GM12872 (cell line): ENCODE data around the gene DDIT3.

Experiments used
- CTCF ChIP-seq: IDR thresholded peaks from 3 replicates; pipeline ENCODE4 v1.5.1; 2011; ENCODE audit warnings: low read depth, mild to moderate bottlenecking, low read length, moderate library complexity; ENCODE audit not compliant: insufficient read depth

Gene DDIT3

GRCh38 chr12:57554897-57555296 lies 34.6 kb upstream of the DDIT3 start:
- TF ChIP-seq CTCF: no peak

GRCh38 chr12:57554453-57554852 lies 34.1 kb upstream of the DDIT3 start:
- no peak for TF ChIP-seq CTCF

GRCh38 chr12:57553343-57554202 lies 33.3 kb upstream of the DDIT3 start:
- TF ChIP-seq CTCF: no peak

GRCh38 chr12:57552835-57553313 lies 32.6 kb upstream of the DDIT3 start:
- no peak for TF ChIP-seq CTCF

GRCh38 chr12:57552306-57552651 lies 32.0 kb upstream of the DDIT3 start:
- no peak for TF ChIP-seq CTCF

GRCh38 chr12:57551637-57552305 lies 31.5 kb upstream of the DDIT3 start:
- TF ChIP-seq CTCF: no peak

- no peak for TF ChIP-seq CTCF
Observed at GRCh38 chr12:57550641-57551549, 30.6 kb upstream of the DDIT3 start.
